Caco-2 (cell line): ENCODE measurements around the gene B3GAT3. TPM values are rescaled to one million over a fixed set of nuclear protein-coding genes. Genes with fewer than 3 reads are reported as not detected.

Source experiments
- BruUV-seq: library from RNA; stranded (reverse); fragments of 400-500 nt; replicated peaks from 2 replicates; lab custom pipeline; 2021; lab: Mats Ljungman, UMichigan
- CTCF ChIA-PET: fragments of 300-600 bp; sonication (Branson Sonifier 250); formaldehyde crosslinking; loops from one replicate; lab custom pipeline; 2022; ENCODE audit warnings: antibody characterized with exemption; lab: Charles Lee
- POLR2A ChIA-PET: fragments of 300-600 bp; sonication (Branson Sonifier 250); formaldehyde crosslinking; loops from one replicate; lab custom pipeline; 2022; ENCODE audit warnings: antibody characterized with exemption; lab: Charles Lee
- DNase-seq, 2 experiments: peaks; one replicate each; pipeline versions ENCODE4 v3.0.0 to v3.0.0-alpha.2; 2020 to 2022
- H3K27me3 ChIP-seq: replicated peaks from 2 replicates; pipeline ENCODE4 v1.6.0; 2011; ENCODE audit warnings: low read length; ENCODE audit not compliant: control insufficient read depth, insufficient read depth
- H3K36me3 ChIP-seq: 2 replicates; pipeline ENCODE4 v1.5.1; 2011; ENCODE audit warnings: low read length; ENCODE audit not compliant: control insufficient read depth, insufficient read depth
- H3K4me1 ChIP-seq: fragments of 250-450 bp; sonication (Bioruptor Pico); 2 replicates; pipeline ENCODE4 v1.5.1; 2020; ENCODE audit warnings: mild to moderate bottlenecking
- H3K4me3 ChIP-seq: 2 replicates; pipeline ENCODE4 v1.5.1; 2011; ENCODE audit warnings: low read depth, mild to moderate bottlenecking, control low read depth, low read length
- H3K9me3 ChIP-seq: fragments of 250-450 bp; sonication (Bioruptor Pico); 2 replicates; pipeline ENCODE4 v1.5.1; 2020; ENCODE audit warnings: mild to moderate bottlenecking, moderate library complexity
- H3K27ac Mint-ChIP-seq: one replicate; pipeline ENCODE4 v1.8.0; 2022; ENCODE audit warnings: mixed read lengths; ENCODE audit not compliant: unreplicated experiment
- H3K27me3 Mint-ChIP-seq: one replicate; pipeline ENCODE4 v1.8.0; 2022; ENCODE audit warnings: mixed read lengths; ENCODE audit not compliant: insufficient read depth, unreplicated experiment
- H3K36me3 Mint-ChIP-seq: one replicate; pipeline ENCODE4 v1.8.0; 2022; ENCODE audit warnings: mild to moderate bottlenecking, mixed read lengths; ENCODE audit not compliant: insufficient read depth, unreplicated experiment
- H3K4me1 Mint-ChIP-seq: one replicate; pipeline ENCODE4 v1.8.0; 2022; ENCODE audit warnings: low read depth, mixed read lengths; ENCODE audit not compliant: unreplicated experiment
- H3K4me3 Mint-ChIP-seq: one replicate; pipeline ENCODE4 v1.8.0; 2022; ENCODE audit warnings: mild to moderate bottlenecking, moderate library complexity, mixed read lengths; ENCODE audit not compliant: unreplicated experiment
- H3K9me3 Mint-ChIP-seq: one replicate; pipeline ENCODE4 v1.8.0; 2022; ENCODE audit warnings: mixed read lengths; ENCODE audit not compliant: unreplicated experiment
- CTCF ChIP-seq, 2 experiments: fragments of 200-600 bp in 1 of 2; IDR thresholded peaks; 1 replicate in 1 of 2; 2 replicates in 1 of 2; pipeline versions ENCODE4 v1.5.1 to v1.8.0; 2011 to 2022; ENCODE audit warnings: antibody characterized with exemption in 1 of 2, control low read depth in 1 of 2, inconsistent platforms in 1 of 2, low read depth in 1 of 2, low read length in 1 of 2, mild to moderate bottlenecking in 1 of 2, moderate library complexity in 1 of 2; ENCODE audit not compliant: insufficient read depth in 1 of 2, severe bottlenecking in 1 of 2, unreplicated experiment in 1 of 2
- intact Hi-C: fragments of 100-400 bp; cut with micrococcal nuclease; formaldehyde crosslinking; loops from one replicate; pipeline ENCODE4 v1.10.0; 2022; ENCODE audit not compliant: unreplicated experiment
- total RNA-seq: library from RNA; stranded (reverse); gene quantifications from 2 replicates; pipeline ENCODE4 v1.2.3, GENCODE V29; 2022

The B3GAT3 gene
- total RNA-seq, 1 experiment from 2014 or later, result 37.6 TPM

- H3K9me3 ChIP-seq, result no peaks in the 10 kb centered on the region
- peaks cover 5% of the 10 kb centered on the region; the same call in 1 of the 2 replicates for H3K36me3 ChIP-seq
- no peak for DNase-seq
- H3K4me1 Mint-ChIP-seq, result peaks cover 22% of the 10 kb centered on the region
- H3K4me3 Mint-ChIP-seq, result no peak overlapping the region
- no peaks in the 10 kb centered on the region for H3K9me3 Mint-ChIP-seq
- ChIA-PET CTCF (interaction anchor here (1.0 kb wide), 1 partner anchor 10 kb away, joined by 4 read pairs; the partner anchor contains the start of gene TUT1), POLR2A (interaction anchor here (0.5 kb wide), 1 partner anchor 82 kb away, joined by 3 read pairs; no protein-coding TSS in a partner anchor)
- H3K27me3 ChIP-seq, result no peaks in the 10 kb centered on the region
- BruUV-seq, result no TSS peak
- peaks cover 76% of the 10 kb centered on the region for H3K36me3 Mint-ChIP-seq
- no peak overlapping the region for H3K27ac Mint-ChIP-seq
- intact Hi-C loops, result no loop called here
- H3K4me3 ChIP-seq, result no peak overlapping the region
- H3K27me3 Mint-ChIP-seq, result no peaks in the 10 kb centered on the region
- no peak for TF ChIP-seq CTCF (IDR thresholded peaks at IDR 0.05; ENCODE audit: insufficient read depth in 1 of 2, low read depth in 1 of 2, low read length in 1 of 2, severe bottlenecking in 1 of 2, unreplicated experiment in 1 of 2)
- H3K4me1 ChIP-seq, result no peaks in the 10 kb centered on the region
Observed at GRCh38 chr11:62580959-62581715, 40.6 kb downstream of the B3GAT3 start.

GRCh38 chr11:62579252-62579651 is 42.5 kb downstream of the B3GAT3 start:
- no peak overlapping the region for H3K4me3 ChIP-seq
- DNase-seq, result no peak
- H3K9me3 ChIP-seq, result no peaks in the 10 kb centered on the region
- BruUV-seq, result no TSS peak
- H3K4me1 ChIP-seq, result peaks cover 7% of the 10 kb centered on the region; the same call in 1 of the 2 replicates
- TF ChIP-seq CTCF (IDR thresholded peaks at IDR 0.05; ENCODE audit: insufficient read depth in 1 of 2, low read depth in 1 of 2, low read length in 1 of 2, severe bottlenecking in 1 of 2, unreplicated experiment in 1 of 2), result no peak
- H3K27me3 Mint-ChIP-seq, result no peaks in the 10 kb centered on the region
- no peak overlapping the region for H3K27ac Mint-ChIP-seq
- intact Hi-C loops, result no loop called here
- H3K9me3 Mint-ChIP-seq, result no peaks in the 10 kb centered on the region
- CTCF ChIA-PET, result no interaction called here
- H3K27me3 ChIP-seq, result no peaks in the 10 kb centered on the region
- H3K4me1 Mint-ChIP-seq, result peaks cover 38% of the 10 kb centered on the region
- H3K4me3 Mint-ChIP-seq, result no peak overlapping the region
- POLR2A ChIA-PET, result interaction anchor here (1.3 kb wide), 1 partner anchor 12 kb away, joined by 3 read pairs; the partner anchor contains the start of gene TUT1
- peaks cover 74% of the 10 kb centered on the region for H3K36me3 Mint-ChIP-seq
- H3K36me3 ChIP-seq, result peaks cover 3% of the 10 kb centered on the region; the same call in 1 of the 2 replicates

DNA sequence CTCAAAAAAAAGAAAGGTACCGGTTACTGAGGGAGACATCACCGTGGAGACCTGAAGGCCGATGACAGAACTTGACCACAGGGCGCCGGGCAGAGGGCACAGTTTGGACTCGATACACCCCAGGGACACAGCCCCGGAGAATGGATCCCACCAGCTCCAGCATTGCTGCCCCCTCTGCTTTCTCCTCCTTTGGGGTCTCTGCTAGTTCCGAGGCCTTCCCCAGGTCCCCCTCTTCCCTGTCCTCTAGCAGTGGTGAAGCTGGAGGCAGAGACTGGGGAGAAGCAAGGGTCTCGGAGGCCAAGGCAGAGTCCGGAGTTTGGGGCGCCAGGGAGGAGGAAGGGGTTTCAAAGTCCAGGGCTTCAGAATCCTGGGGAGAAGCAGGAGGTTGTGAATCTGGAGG is 43.2 kb downstream of the B3GAT3 start:
- Mint-ChIP-seq H3K27me3 (no peaks in the 10 kb centered on the region), H3K4me1 (peaks cover 38% of the 10 kb centered on the region), H3K27ac (peak overlapping the region; percentile 27), H3K4me3 (no peak overlapping the region), H3K36me3 (peaks cover 74% of the 10 kb centered on the region), H3K9me3 (no peaks in the 10 kb centered on the region)
- peaks cover 7% of the 10 kb centered on the region; the same call in 1 of the 2 replicates for H3K4me1 ChIP-seq
- ChIA-PET POLR2A (interaction anchor here (0.6 to 1.3 kb wide), 3 partner anchors 9 to 122 kb away, joined by 3 to 4 read pairs (median 3); partner anchors contain the start of gene TUT1), CTCF (no interaction called here)
- H3K27me3 ChIP-seq, result no peaks in the 10 kb centered on the region
- BruUV-seq, result no TSS peak
- H3K4me3 ChIP-seq, result no peak overlapping the region
- no peaks in the 10 kb centered on the region for H3K9me3 ChIP-seq
- intact Hi-C loops, result no loop called here
- peaks cover 3% of the 10 kb centered on the region; the same call in 1 of the 2 replicates for H3K36me3 ChIP-seq
- no peak for TF ChIP-seq CTCF (IDR thresholded peaks at IDR 0.05; ENCODE audit: insufficient read depth in 1 of 2, low read depth in 1 of 2, low read length in 1 of 2, severe bottlenecking in 1 of 2, unreplicated experiment in 1 of 2)
- no peak for DNase-seq
